ENCODE data around the gene HBE1. TPM values are rescaled to one million over a fixed set of nuclear protein-coding genes. Genes with fewer than 3 reads are reported as not detected.
"Not testable (repeated sequence)": the region's sequence is repeated elsewhere in the genome, so short reads cannot be mapped to it uniquely, and the experiment has no call there.

Gene HBE1
- total and polyA plus RNA-seq, 12 donors: not detected

GRCh38 chr11:5257296-5257695 is 12.4 kb downstream of the HBE1 start:
- Histone ChIP-seq H3K27me3 (peaks cover 0 to 9% (median 0%) of the 10 kb centered on the region in 7 donors), H3K4me3 (no peak overlapping the region), H3K4me1 (no peaks in the 10 kb centered on the region), H3K27ac (no peak overlapping the region), H3K9me3 (peaks cover 0 to 16% (median 0%) of the 10 kb centered on the region in 11 donors), H3K36me3 (no peaks in the 10 kb centered on the region)
- intact Hi-C loops (cut with DNase I): no loop called here
- TF ChIP-seq, protein P1, sequence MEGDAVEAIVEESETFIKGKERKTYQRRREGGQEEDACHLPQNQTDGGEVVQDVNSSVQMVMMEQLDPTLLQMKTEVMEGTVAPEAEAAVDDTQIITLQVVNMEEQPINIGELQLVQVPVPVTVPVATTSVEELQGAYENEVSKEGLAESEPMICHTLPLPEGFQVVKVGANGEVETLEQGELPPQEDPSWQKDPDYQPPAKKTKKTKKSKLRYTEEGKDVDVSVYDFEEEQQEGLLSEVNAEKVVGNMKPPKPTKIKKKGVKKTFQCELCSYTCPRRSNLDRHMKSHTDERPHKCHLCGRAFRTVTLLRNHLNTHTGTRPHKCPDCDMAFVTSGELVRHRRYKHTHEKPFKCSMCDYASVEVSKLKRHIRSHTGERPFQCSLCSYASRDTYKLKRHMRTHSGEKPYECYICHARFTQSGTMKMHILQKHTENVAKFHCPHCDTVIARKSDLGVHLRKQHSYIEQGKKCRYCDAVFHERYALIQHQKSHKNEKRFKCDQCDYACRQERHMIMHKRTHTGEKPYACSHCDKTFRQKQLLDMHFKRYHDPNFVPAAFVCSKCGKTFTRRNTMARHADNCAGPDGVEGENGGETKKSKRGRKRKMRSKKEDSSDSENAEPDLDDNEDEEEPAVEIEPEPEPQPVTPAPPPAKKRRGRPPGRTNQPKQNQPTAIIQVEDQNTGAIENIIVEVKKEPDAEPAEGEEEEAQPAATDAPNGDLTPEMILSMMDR (IDR thresholded peaks at IDR 0.05): no peak
- WGBS, 2 donors: 15 to 18% methylated on average over 2 of the region's 2 CpGs
- DNase-seq (no peak), ATAC-seq (no peak)

- WGBS, 2 donors: 55 to 64% methylated on average over 3 to 4 of the region's 9 CpGs
- intact Hi-C loops (cut with DNase I): not testable (repeated sequence)
Observed at GRCh38 chr11:5254646-5255413, 14.9 kb downstream of the HBE1 start, which contains the start of gene HBG2. Gene HBG2, minus strand, starts transcription at chr11:5254781. Its CDS starts 53 bp downstream, at chr11:5254728.

DNA sequence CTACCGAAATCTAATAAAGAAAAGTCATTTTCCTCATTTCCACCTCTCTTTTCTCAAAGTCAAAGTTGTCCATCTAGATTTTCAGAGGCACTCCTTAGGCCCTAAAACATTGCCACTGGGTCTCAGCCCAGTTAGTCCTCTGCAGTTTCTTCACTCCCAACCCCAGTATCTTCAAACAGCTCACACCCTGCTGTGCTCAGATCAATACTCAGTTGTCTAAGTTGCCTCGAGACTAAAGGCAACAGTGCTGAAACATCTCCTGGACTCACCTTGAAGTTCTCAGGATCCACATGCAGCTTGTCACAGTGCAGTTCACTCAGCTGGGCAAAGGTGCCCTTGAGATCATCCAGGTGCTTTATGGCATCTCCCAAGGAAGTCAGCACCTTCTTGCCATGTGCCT is 15.7 kb downstream of the HBE1 start:
- H3K27me3 ChIP-seq; H3K36me3 ChIP-seq; ATAC-seq; H3K4me1 ChIP-seq; H3K9me3 ChIP-seq; H3K27ac ChIP-seq; H3K4me3 ChIP-seq; DNase-seq; intact Hi-C loops (cut with DNase I): not testable (repeated sequence)
- 61 to 66% methylated on average over 2 of the region's 2 CpGs for WGBS, 2 donors

More at GRCh38 chr11:5254646-5255413, 14.9 kb downstream of the HBE1 start, which contains the start of gene HBG2:
- not testable (repeated sequence) for H3K27ac ChIP-seq, DNase-seq, H3K4me3 ChIP-seq, H3K9me3 ChIP-seq, H3K4me1 ChIP-seq, H3K36me3 ChIP-seq, H3K27me3 ChIP-seq, ATAC-seq

- WGBS, 2 donors: 88% methylated on average over 5 of the region's 5 CpGs
- H3K27me3 ChIP-seq; H3K36me3 ChIP-seq; H3K9me3 ChIP-seq; H3K4me1 ChIP-seq; intact Hi-C loops (cut with DNase I); DNase-seq; ATAC-seq; H3K27ac ChIP-seq; H3K4me3 ChIP-seq: not testable (repeated sequence)
Observed at GRCh38 chr11:5253440-5253839, 16.3 kb downstream of the HBE1 start.

DNA sequence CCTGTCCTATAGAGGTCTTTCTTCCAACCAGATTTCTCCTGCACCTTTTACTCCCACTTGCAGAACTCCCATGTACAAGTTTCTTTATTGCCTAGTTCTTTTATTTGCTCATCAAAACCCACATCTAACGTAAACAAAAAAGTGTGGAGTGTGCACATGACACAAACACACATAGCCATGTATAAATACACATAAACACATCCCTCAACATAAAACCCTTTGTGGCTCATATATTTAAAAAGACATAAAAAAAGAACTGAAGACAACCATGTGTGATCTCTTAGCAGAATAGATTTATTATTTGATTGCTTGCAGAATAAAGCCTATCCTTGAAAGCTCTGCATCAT is 16.9 kb downstream of the HBE1 start:
- DNase-seq: no peak
- ATAC-seq: no peak
- WGBS, 2 donors: 70% methylated on average over 1 of the region's 1 CpG
- Histone ChIP-seq H3K27me3 (peaks cover 0 to 10% (median 0%) of the 10 kb centered on the region in 7 donors), H3K27ac (no peak overlapping the region), H3K9me3 (no peaks in the 10 kb centered on the region), H3K4me3 (no peak overlapping the region), H3K36me3 (no peaks in the 10 kb centered on the region), H3K4me1 (no peaks in the 10 kb centered on the region)
- TF ChIP-seq, protein P1 (IDR thresholded peaks at IDR 0.05): no peak
- intact Hi-C loops (cut with DNase I): no loop called here
